HG03097 (cell line): ENCODE results near the gene SAMD4B.

Experiments used
- ATAC-seq: cut with Tn5 transposase; IDR thresholded peaks from one replicate; pipeline ENCODE4 v1.9.1; 2021; ENCODE audit not compliant: unreplicated experiment, low FRiP score

The SAMD4B gene

DNA sequence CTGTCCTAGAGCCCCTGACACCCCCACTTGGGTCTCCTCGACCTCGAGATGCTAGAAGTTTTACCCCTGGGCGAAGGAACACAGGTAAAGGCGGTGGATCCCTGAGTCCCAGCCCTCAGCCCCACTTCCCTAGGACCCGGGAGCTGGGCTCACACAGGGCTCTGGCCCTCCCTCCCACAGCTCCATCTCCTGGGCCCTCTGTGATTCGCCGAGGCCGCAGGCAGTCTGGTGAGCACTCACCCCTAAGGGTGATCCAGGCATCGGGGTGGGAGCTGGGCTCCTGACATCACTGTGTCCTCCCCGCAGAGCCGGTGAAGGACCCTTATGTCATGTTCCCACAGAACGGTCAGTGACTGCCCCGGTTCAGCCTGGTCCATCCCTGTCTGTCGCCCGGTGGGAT lies 78.5 kb downstream of the SAMD4B start:
- no peak for ATAC-seq

DNA sequence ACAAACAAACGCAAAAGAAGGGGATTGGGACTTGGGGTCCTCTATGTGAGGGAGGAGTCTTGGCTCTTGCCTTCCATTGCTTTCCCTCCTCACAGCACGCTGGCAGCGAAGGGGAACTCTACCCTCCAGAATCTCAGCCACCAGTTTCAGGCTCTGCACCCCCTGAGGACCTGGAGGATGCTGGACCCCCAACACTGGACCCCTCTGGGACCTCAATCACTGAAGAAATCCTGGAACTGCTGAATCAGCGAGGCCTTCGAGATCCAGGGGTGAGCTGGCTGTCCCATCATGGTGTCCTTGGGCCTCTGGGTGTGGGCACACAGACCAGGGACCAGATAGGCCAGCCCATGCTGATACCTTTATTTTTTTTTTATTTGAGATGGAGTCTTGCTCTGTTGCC lies 79.8 kb downstream of the SAMD4B start:
- no peak for ATAC-seq

DNA sequence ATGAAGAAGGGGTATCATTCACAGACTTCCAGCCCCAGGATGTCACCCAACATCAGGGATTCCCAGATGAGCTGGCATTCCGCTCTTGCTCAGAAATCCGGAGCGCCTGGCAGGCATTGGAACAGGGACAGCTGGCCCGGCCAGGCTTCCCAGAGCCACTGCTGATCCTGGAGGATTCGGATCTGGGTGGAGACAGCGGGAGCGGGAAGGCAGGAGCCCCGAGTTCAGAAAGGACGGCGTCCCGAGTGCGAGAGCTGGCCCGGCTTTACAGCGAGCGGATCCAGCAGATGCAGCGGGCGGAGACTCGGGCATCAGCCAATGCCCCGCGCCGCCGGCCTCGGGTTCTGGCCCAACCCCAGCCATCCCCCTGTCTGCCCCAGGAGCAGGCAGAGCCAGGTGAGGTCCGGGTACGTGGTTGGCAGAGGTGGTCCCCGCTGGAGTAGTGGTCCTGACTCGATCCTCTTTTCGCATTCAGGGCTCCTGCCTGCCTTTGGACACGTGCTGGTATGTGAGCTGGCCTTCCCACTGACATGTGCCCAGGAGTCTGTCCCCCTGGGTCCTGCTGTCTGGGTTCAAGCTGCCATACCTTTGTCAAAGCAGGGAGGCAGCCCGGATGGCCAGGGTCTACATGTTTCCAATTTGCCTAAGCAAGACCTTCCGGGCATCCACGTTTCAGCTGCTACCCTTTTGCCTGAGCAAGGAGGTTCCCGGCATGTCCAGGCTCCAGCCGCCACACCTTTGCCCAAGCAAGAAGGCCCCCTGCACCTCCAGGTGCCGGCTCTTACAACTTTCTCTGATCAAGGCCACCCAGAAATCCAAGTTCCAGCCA lies 81.3 kb downstream of the SAMD4B start:
- ATAC-seq, result no peak

DNA sequence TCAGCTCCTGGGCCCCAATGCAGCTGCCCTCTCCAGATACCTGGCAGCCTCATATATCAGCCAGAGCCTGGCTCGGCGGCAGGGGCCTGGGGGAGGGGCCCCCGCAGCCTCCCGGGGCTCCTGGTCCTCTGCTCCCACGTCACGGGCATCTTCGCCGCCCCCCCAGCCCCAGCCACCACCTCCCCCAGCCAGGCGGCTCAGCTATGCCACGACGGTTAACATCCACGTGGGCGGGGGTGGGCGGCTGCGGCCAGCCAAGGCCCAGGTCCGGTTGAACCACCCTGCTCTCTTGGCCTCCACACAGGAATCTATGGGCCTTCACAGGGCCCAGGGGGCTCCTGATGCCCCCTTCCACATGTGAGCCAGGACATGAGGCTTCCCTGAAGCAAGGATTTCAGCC lies 82.7 kb downstream of the SAMD4B start:
- no peak for ATAC-seq

DNA sequence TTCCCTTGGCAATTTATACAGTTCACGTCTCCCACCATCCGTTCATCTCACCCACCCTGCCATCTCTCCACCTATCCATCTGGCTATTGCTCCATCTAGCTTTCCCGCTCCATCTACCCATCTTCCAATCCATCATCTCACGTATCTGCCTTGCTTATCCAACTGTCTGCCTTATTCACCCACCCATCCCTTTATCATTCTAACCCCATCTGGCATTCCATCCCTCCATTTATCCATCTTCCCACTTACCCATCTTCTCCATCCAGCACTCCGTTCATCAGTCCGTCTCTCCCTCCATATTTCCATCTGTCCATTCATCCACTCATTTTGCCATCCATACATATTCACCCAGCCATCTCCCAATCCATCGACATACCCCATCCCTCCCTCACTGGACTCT lies 83.5 kb downstream of the SAMD4B start:
- no peak for ATAC-seq

DNA sequence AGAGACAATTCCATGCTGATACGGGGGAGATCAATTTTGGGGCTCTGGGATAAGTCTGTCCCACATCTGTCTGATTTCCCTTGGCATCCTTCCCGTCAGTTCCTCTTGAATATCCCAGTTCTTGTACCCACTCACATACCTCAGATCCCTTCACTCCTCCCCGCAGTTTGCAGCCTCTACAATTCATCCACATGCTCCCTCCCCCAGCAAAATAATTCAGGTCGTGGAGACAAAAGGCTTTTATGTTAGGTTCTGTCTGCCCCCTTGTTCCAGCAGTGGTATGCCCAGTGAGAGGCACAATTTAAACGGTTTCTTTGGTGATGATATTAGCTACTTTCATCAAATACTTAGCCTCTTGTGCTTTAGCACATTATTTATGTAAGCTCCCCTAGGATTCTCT lies 83.9 kb downstream of the SAMD4B start:
- no peak for ATAC-seq

DNA sequence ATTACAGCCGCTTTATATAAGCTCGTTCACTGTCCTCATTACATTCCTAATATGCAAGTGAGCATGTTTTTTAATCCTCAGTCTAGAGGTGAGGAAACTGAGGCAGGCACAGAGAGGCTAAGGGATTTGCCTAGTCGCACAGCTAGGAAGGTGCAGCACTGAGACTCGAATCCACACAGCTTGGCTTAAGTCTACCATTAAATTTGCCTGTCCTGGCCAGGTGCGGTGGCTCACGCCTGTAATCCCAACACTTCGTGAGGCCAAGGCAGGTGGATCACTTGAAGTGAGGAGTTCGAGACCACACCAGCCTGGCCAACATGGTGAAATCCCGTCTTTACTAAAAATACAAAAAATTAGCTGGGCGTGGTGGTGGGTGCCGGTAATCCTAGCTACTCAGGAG lies 85.5 kb downstream of the SAMD4B start:
- no peak for ATAC-seq

DNA sequence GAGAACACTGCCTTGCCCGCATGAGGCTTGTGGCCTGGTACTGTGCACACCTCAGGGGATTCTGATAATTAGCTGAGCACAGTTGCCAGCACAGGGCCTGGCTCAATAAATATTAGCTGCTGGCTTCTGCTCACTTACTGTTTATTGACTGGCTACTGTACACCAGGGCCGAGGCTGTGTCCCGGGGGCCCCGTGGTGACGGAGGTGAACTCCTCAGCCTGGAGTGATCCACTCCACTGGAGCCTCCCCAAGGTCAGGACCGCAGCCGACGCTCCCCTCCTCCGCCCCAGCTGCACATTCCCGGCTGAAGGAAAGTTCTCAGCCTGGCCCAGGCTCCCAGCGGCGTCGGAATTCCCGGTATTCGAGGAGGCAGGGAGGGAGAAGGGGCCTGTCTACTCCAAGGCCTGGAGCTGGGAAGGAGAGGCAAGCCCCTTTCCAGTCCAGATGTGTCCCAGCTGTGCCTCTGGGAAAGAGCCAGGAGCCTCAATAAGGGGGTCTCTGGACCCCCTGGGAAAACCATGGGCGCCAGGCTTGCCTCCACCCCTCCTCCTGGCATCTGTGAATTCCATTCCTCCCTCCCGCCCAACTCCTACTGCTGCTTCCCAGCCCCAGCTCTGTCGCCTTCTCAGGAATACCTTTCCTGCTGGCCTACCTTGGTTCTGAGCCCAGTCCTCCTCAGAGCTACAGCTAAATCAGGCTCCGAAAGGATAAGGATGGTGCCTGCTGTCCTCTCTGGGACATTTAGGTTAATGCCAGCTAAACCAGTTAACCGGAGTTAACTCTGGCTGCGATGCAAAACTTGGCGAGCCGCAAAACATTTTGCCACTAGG lies 86.3 kb downstream of the SAMD4B start:
- ATAC-seq, result no peak

DNA sequence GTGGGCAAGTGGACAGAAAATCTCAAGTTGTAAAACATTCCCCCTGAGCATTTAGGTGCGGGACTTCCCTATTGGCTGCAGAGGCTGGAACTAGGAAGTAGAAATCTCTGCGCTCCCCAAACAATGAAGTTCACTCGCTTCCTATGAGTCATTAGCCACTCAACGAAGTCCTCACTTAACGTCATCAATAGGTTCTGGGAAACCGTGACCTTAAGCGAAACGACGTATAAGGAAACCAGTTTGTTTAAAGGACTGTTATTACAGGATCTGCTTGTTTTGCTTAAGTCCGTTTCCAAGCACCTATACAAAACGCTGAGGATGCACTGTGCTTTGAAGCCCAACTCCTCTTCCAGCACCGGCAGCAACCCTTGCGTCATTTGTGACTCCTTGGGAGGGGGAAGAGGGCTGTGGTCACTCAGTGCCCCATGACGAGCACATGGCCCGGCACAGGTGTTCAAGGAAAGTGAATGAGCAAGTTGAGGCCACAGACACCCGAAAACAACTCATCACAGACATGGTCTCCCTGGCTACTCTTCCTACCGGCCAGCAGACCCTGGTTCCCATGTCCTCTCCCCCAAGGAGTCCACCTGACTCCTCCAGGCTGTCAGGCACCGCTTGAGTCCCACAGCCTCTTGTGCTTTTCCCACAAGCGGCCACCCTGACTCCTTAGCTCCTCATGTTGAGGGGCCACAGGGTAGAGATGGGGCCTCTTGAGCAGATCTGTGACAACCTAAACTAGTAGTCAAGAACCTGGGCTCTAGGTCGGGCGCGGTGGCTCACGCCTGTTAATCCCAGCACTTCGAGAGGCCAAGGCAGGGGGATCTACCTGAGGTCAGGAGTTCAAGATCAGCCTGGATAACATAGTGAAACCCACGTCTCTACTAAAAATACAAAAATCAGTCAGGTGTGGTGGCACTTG lies 88.7 kb downstream of the SAMD4B start:
- no peak for ATAC-seq

DNA sequence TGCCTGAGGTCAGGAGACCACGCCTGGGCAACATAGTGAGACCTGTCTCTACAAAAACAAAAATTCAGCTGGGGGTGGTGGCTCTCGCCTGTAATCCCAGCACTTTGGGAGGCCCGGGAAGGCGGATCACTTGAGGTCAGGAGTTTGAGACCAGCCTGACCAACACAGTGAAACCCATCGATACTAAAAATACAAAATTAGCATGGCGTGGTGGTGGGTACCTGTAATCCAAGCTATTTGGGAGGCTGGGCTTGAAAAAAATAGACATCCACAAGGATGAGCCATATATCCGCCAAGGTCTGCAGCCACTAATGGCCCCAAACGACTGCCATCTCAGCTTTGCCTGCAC lies 90.4 kb downstream of the SAMD4B start:
- no peak for ATAC-seq

DNA sequence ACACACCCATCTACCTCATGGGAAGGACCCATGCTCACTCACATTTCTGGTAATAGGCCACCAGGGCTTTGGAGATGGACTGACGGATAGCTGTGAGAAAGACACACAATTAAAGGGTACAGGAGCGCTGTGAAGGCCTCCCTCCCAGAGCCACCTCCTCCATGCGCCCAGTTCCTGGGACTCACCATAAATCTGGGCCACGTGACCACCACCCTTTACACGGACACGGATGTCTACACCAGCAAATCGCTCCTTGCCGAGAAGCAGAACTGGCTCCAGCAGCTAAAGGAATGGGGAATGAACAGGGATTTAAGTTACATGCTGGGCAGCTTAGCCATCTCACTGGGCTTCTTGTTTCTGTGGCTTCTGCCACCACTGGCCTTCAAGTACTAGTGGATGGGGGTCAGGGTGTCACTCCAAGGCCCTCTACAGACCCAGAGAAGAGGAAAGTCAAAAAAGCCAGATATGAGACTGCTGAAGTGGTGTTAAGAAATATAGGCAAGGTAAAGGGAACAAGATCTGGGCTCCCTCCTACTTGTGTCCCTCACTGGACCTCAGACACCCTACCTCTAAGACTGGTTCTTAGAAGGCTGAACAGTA lies 91.4 kb downstream of the SAMD4B start:
- no peak for ATAC-seq

DNA sequence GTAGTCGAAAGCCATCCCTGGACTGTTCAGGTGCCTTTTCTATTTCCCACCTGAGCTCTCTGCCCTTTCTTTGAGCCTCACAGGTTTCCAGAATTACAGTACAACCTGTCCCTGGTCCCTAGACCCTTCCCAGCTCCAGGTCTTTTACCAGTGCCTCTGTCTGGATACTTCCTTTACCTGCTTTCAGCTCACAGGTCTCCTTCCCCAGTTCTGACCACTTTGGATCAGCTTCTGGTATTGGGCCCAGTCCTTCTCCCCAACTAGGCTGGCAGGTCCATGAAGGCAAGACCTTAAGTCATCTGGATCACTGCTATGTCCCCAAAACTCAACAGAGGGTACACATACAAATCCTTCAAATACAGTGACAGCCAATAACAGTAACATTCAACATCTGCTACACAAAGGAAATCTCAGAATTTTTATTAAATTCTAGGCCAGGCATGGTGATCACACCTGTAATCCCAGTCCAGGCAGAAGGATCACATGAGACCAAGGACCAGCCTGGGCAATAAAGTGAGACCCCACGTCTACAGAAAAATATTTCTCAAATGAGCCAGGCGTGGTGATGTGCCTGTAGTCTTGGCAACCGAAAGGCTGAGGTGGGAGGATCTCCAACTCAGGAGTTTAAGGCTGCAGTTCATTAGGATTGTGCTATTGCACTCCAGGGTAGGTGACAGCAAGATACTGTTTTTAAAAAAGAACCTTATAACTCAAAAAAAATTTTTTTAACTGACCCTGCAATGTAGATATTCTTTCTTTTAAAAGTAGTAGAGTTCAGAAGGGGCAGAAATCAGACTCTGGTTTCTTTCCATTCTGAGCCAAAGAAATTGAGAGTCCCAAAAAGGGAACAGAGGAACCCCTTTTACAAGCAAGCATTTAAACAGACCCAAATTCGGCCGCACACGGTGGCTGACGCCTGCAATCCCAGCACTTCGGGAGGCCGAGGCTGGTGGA lies 92.2 kb downstream of the SAMD4B start:
- no peak for ATAC-seq
